Neural cell (in vitro differentiated cells): ENCODE results near the gene RFX3. TPM values are rescaled to one million over a fixed set of nuclear protein-coding genes. Genes with fewer than 3 reads are reported as not detected.

Experiments used
- H2AFZ ChIP-seq: fragments of 200-600, 300-800 bp; sonication (generic), shearing (Covaris generic); 2 replicates; pipeline ENCODE4 v1.6.0; 2014; ENCODE audit warnings: low read depth, mild to moderate bottlenecking, antibody characterized with exemption, low read length, moderate library complexity
- H3F3A ChIP-seq: fragments of 200-600 bp; shearing (Covaris generic); 2 replicates; pipeline ENCODE4 v1.6.1; 2016; ENCODE audit warnings: mild to moderate bottlenecking, moderate library complexity, mixed read lengths, antibody characterized with exemption, low read length; ENCODE audit not compliant: insufficient read depth, poor library complexity, severe bottlenecking
- H3K27ac ChIP-seq: fragments of 200-600, 300-800 bp; sonication (generic), shearing (Covaris generic); 2 replicates; pipeline ENCODE4 v1.5.1; 2014; ENCODE audit warnings: mild to moderate bottlenecking, low read length, moderate library complexity
- H3K27me3 ChIP-seq: fragments of 300-800, 200-600 bp; sonication (generic), shearing (Covaris generic); 2 replicates; pipeline ENCODE4 v1.6.0; 2014; ENCODE audit warnings: mild to moderate bottlenecking, low read depth, low read length, moderate library complexity; ENCODE audit not compliant: insufficient read depth
- H3K36me3 ChIP-seq: fragments of 300-800, 200-600 bp; sonication (generic), shearing (Covaris generic); 2 replicates; pipeline ENCODE4 v1.5.1; 2014; ENCODE audit warnings: mild to moderate bottlenecking, antibody characterized with exemption, low read length, moderate library complexity; ENCODE audit not compliant: insufficient read depth
- H3K4me2 ChIP-seq: fragments of 300-800, 200-600 bp; sonication (generic), shearing (Covaris generic); 2 replicates; pipeline ENCODE4 v1.6.0; 2014; ENCODE audit warnings: mild to moderate bottlenecking, low read length
- H3K4me3 ChIP-seq: fragments of 300-800, 200-600 bp; sonication (generic), shearing (Covaris generic); 2 replicates; pipeline ENCODE4 v1.5.1; 2014; ENCODE audit warnings: mild to moderate bottlenecking, low read length, moderate library complexity
- H3K79me2 ChIP-seq: fragments of 200-600 bp; shearing (Covaris generic); replicated peaks from 2 replicates; pipeline ENCODE4 v1.6.0; 2014; ENCODE audit warnings: mild to moderate bottlenecking, low read length, moderate library complexity; ENCODE audit not compliant: insufficient read depth
- H3K9ac ChIP-seq: fragments of 300-800, 200-600 bp; sonication (generic), shearing (Covaris generic); 2 replicates; pipeline ENCODE4 v1.6.1; 2016; ENCODE audit warnings: mild to moderate bottlenecking, low read length, mixed read lengths
- H3K9me2 ChIP-seq: fragments of 200-600 bp; shearing (Covaris generic); 2 replicates; pipeline ENCODE4 v1.6.1; 2016; ENCODE audit warnings: mild to moderate bottlenecking, low read length, mixed read lengths; ENCODE audit not compliant: insufficient read depth
- H3K9me3 ChIP-seq: fragments of 200-600, 300-800 bp; sonication (generic), shearing (Covaris generic); 2 replicates; pipeline ENCODE4 v1.6.1; 2016; ENCODE audit warnings: mild to moderate bottlenecking, mixed run types, low read length, moderate library complexity, mixed read lengths
- H4K20me1 ChIP-seq: fragments of 200-600 bp; shearing (Covaris generic); 2 replicates; pipeline ENCODE4 v1.6.1; 2016; ENCODE audit warnings: mild to moderate bottlenecking, mixed run types; ENCODE audit not compliant: insufficient read depth
- CTCF ChIP-seq: fragments of 450-650 bp; IDR thresholded peaks from 2 replicates; pipeline ENCODE4 v1.5.1; 2014; ENCODE audit warnings: antibody characterized with exemption, mild to moderate bottlenecking, moderate library complexity; ENCODE audit not compliant: poor library complexity, severe bottlenecking
- EP300 ChIP-seq: fragments of 450-650 bp; conservative IDR thresholded peaks from 2 replicates; pipeline ENCODE4 v1.6.1; 2014; ENCODE audit warnings: antibody characterized with exemption, mild to moderate bottlenecking, moderate library complexity; ENCODE audit not compliant: poor library complexity, severe bottlenecking
- EZH2 ChIP-seq: fragments of 200-600, 300-800 bp; shearing (Covaris generic), sonication (generic); IDR thresholded peaks from 2 replicates; pipeline ENCODE4 v1.6.1; 2014; ENCODE audit warnings: antibody characterized with exemption, low read length, borderline replicate concordance, mild to moderate bottlenecking; ENCODE audit not compliant: insufficient read depth, poor library complexity, severe bottlenecking
- MXI1 ChIP-seq: fragments of 450-650 bp; conservative IDR thresholded peaks from 2 replicates; pipeline ENCODE4 v1.6.1; 2014; ENCODE audit warnings: antibody characterized with exemption, mild to moderate bottlenecking; ENCODE audit not compliant: poor library complexity, severe bottlenecking
- POLR2AphosphoS5 ChIP-seq: IDR thresholded peaks from 2 replicates; pipeline ENCODE4 v1.6.1; 2012
- RAD21 ChIP-seq: fragments of 450-650 bp; conservative IDR thresholded peaks from 2 replicates; pipeline ENCODE4 v1.6.1; 2014; ENCODE audit warnings: antibody characterized with exemption, mild to moderate bottlenecking, moderate library complexity
- REST ChIP-seq: IDR thresholded peaks from 2 replicates; pipeline ENCODE4 v1.6.1; 2012; ENCODE audit warnings: borderline replicate concordance
- SMC3 ChIP-seq: fragments of 450-650 bp; conservative IDR thresholded peaks from 2 replicates; pipeline ENCODE4 v1.6.1; 2014; ENCODE audit warnings: antibody characterized with exemption, mild to moderate bottlenecking, moderate library complexity; ENCODE audit not compliant: poor library complexity
- TAF1 ChIP-seq: IDR thresholded peaks from 2 replicates; pipeline ENCODE4 v1.6.1; 2012; ENCODE audit warnings: low read depth
- polyA plus RNA-seq: library from polyadenylated mRNA; depleted of rRNA; stranded (reverse); fragments of >200 nt; gene quantifications from 2 replicates; pipeline ENCODE4 v1.2.3, GENCODE V29; 2014

The RFX3 gene
- polyA plus RNA-seq, 1 donor from 2014 or later = 27.6 TPM

- Histone ChIP-seq H3K9ac (no peak overlapping the region), H3K9me3 (no peaks in the 10 kb centered on the region), H3K4me3 (no peak overlapping the region), H3K79me2 (peaks cover 51% of the 10 kb centered on the region), H3K9me2 (no peaks in the 10 kb centered on the region), H3K27ac (no peak overlapping the region), H4K20me1 (no peaks in the 10 kb centered on the region), H2AFZ (no peak overlapping the region), H3K36me3 (no peaks in the 10 kb centered on the region), H3F3A (peaks cover 4% of the 10 kb centered on the region), H3K27me3 (no peaks in the 10 kb centered on the region), H3K4me2 (no peak overlapping the region)
- no peak for TF ChIP-seq POLR2AphosphoS5
- TF ChIP-seq TAF1 = no peak
- no peak for TF ChIP-seq CTCF
- no peak for TF ChIP-seq EZH2
- no peak for TF ChIP-seq REST
- TF ChIP-seq MXI1 = no peak
- no peak for TF ChIP-seq EP300
These were observed 61.7 kb downstream of the RFX3 start for GRCh38 chr9:3464033-3464638.

GRCh38 chr9:3458806-3459475, 66.9 kb downstream of the RFX3 start:
- peaks cover 35% of the 10 kb centered on the region for H3K79me2 ChIP-seq
- no peak overlapping the region for H3K27ac ChIP-seq
- H3K4me2 ChIP-seq = no peak overlapping the region
- H3K27me3 ChIP-seq = no peaks in the 10 kb centered on the region
- H2AFZ ChIP-seq = no peak overlapping the region
- no peaks in the 10 kb centered on the region for H3K36me3 ChIP-seq
- no peak overlapping the region for H3K4me3 ChIP-seq
- no peak overlapping the region for H3K9ac ChIP-seq
- H3F3A ChIP-seq = no peaks in the 10 kb centered on the region
- TF ChIP-seq TAF1 = no peak
- TF ChIP-seq EZH2 = no peak
- TF ChIP-seq REST = no peak
- no peak for TF ChIP-seq MXI1
- TF ChIP-seq RAD21 = no peak
- no peak for TF ChIP-seq POLR2AphosphoS5
- TF ChIP-seq SMC3 = no peak
- TF ChIP-seq CTCF = no peak
- TF ChIP-seq EP300 = no peak
- H3K9me3 ChIP-seq = no peaks in the 10 kb centered on the region
- H3K9me2 ChIP-seq = no peaks in the 10 kb centered on the region
- no peaks in the 10 kb centered on the region for H4K20me1 ChIP-seq
